KMS-11 (cell line): ENCODE data around the gene NCOR2.
A peak's percentile ranks its signal among the peaks of the same experiment; 100 is the strongest.

ENCODE experiments used
- H2AFZ ChIP-seq: fragments of 200-600 bp; sonication (generic); 2 replicates; pipeline ENCODE4 v1.6.1; 2016; ENCODE audit warnings: antibody characterized with exemption, mixed run types, low read depth
- H3K27ac ChIP-seq: fragments of 200-600 bp; sonication (generic); 2 replicates; pipeline ENCODE4 v1.6.1; 2016; ENCODE audit warnings: mild to moderate bottlenecking, mixed run types
- H3K27me3 ChIP-seq: fragments of 200-600 bp; sonication (generic); 2 replicates; pipeline ENCODE4 v1.6.1; 2017; ENCODE audit warnings: mild to moderate bottlenecking, low read depth, mixed run types, moderate library complexity; ENCODE audit not compliant: insufficient read depth
- H3K36me3 ChIP-seq: fragments of 200-600 bp; sonication (generic); 2 replicates; pipeline ENCODE4 v1.6.1; 2017; ENCODE audit warnings: mild to moderate bottlenecking, mixed run types; ENCODE audit not compliant: insufficient read depth
- H3K4me1 ChIP-seq: fragments of 200-600 bp; sonication (generic); 2 replicates; pipeline ENCODE4 v1.6.1; 2016; ENCODE audit warnings: mild to moderate bottlenecking, low read depth, mixed run types; ENCODE audit not compliant: poor library complexity, severe bottlenecking
- H3K4me2 ChIP-seq: fragments of 200-600 bp; sonication (generic); 2 replicates; pipeline ENCODE4 v1.7.0; 2016; ENCODE audit warnings: mild to moderate bottlenecking, mixed run types
- H3K4me3 ChIP-seq: fragments of 200-600 bp; sonication (generic); IDR thresholded peaks from 2 replicates; pipeline ENCODE4 v1.6.1; 2017; ENCODE audit warnings: low read depth, low read length, mixed read lengths; ENCODE audit not compliant: insufficient read depth
- H3K79me2 ChIP-seq: fragments of 200-600 bp; sonication (generic); 2 replicates; pipeline ENCODE4 v1.6.1; 2016; ENCODE audit warnings: low read depth, mixed run types; ENCODE audit not compliant: insufficient read depth
- H3K9ac ChIP-seq: fragments of 200-600 bp; sonication (generic); 2 replicates; pipeline ENCODE4 v1.6.1; 2016; ENCODE audit warnings: mild to moderate bottlenecking, mixed run types
- H4K20me1 ChIP-seq: fragments of 200-600 bp; sonication (generic); 2 replicates; pipeline ENCODE4 v1.6.1; 2016; ENCODE audit warnings: mild to moderate bottlenecking, mixed run types; ENCODE audit not compliant: insufficient read depth
- CTCF ChIP-seq: fragments of 200-600 bp; sonication (generic); conservative IDR thresholded peaks from 2 replicates; pipeline ENCODE4 v1.6.1; 2017; ENCODE audit warnings: low read depth, mild to moderate bottlenecking, antibody characterized with exemption, low read length, moderate library complexity, mixed read lengths

The NCOR2 gene

GRCh38 chr12:124612410-124612680 lies 44.9 kb upstream of the NCOR2 start:
- no peak overlapping the region for H3K9ac ChIP-seq

DNA sequence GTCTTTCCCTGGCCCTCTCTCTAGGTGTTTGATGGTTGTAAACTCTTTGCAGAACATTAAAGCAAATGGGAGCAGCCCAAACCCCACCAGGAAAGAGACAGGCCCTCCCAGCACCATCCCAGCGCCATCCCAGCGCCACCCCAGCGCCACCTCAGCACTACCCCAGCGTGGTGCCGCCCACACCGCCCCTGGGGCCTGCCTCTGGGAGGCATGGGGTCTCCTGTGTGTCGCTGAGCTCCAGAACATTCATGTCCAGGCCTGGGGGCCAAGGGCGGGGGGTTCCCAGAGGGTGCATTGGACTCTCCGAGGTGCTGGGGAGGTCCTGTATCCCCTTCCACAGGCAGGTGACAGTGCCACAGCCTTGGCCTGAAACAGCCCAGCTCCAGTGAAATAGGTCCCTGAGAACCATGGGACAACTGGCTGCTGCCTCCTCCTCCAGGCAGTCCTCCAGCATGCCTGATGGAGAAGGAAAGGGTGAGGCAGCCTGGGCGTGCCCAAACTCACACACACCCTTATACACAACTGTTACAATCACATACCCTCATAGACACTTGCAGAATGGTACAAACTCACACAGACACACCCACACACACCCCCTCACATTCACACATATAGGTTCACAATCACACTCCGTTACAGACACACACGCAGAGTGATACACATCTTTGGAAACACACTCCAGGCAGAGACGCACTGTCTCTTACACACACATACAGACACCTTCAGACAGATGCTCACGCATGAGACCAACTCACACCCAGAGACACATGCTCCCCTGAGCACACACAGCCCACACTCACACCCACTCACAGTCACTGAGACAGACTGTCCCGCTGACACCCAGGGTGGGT lies 44.4 kb upstream of the NCOR2 start:
- H3K9ac ChIP-seq = no peak overlapping the region
- no peaks in the 10 kb centered on the region for H3K36me3 ChIP-seq
- no peak for TF ChIP-seq CTCF
- H3K4me1 ChIP-seq = peaks cover 30% of the 10 kb centered on the region
- H3K4me2 ChIP-seq = no peak overlapping the region
- no peaks in the 10 kb centered on the region for H3K27me3 ChIP-seq
- no peak overlapping the region for H3K27ac ChIP-seq
- no peaks in the 10 kb centered on the region for H4K20me1 ChIP-seq
- no peaks in the 10 kb centered on the region for H3K79me2 ChIP-seq
- H3K4me3 ChIP-seq = no peak overlapping the region
- H2AFZ ChIP-seq = no peak overlapping the region

More at GRCh38 chr12:124612410-124612680, 44.9 kb upstream of the NCOR2 start:
- H3K36me3 ChIP-seq = no peaks in the 10 kb centered on the region
- H3K79me2 ChIP-seq = no peaks in the 10 kb centered on the region
- no peak overlapping the region for H3K4me3 ChIP-seq
- H3K4me1 ChIP-seq = peaks cover 26% of the 10 kb centered on the region
- no peak overlapping the region for H3K4me2 ChIP-seq
- H3K27me3 ChIP-seq = no peaks in the 10 kb centered on the region
- H2AFZ ChIP-seq = no peak overlapping the region
- no peaks in the 10 kb centered on the region for H4K20me1 ChIP-seq
- TF ChIP-seq CTCF = no peak
- H3K27ac ChIP-seq = no peak overlapping the region

DNA sequence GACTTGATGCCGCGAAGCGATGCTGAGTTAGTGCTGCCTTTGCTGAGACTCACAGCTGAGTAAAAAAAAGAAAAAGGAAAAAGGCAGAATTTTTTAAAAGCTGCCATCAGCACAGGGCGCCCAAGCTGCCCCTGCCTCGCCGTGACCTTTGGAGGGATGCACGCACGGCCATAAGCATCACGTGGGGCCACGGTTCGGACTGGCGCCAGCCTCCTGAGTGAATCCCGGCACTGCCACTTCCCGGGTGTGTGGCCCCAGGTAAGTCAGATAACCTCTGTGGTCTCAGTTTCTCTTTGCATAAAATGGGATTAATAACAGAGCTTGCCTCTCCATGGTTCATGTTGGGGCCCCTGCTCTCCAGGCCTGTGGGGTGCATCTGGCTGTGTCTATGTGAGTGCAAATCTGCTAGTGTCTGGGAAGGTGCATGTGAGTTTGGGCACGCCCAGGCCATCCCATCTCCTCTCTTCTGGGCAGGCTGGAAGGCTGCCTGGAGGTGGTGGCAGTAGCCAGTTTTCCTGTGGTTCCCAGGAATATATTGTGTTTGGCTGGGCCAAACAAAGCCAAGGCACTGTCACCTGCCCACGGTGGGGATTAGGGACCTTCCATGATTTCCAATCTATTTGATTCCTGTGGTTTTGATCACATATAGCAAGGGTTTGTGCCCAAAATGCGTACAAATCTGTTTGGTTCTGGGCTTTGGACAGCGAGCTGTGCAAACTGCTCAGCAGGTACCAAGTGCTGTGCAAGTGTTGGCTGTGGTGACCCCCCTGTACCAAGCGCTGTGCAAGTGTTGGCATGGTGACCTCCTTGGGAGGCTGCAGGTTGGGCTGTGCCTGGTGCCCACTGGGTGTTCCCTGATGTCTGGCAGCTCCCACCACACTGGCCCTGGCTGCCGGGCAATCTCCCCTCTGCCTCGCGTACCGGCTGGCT lies 43.5 kb upstream of the NCOR2 start:
- Histone ChIP-seq H3K9ac (no peak overlapping the region), H3K79me2 (no peaks in the 10 kb centered on the region), H3K4me2 (no peak overlapping the region), H2AFZ (no peak overlapping the region), H4K20me1 (no peaks in the 10 kb centered on the region), H3K36me3 (no peaks in the 10 kb centered on the region), H3K4me3 (no peak overlapping the region), H3K4me1 (peaks cover 30% of the 10 kb centered on the region), H3K27ac (no peak overlapping the region), H3K27me3 (no peaks in the 10 kb centered on the region)
- no peak for TF ChIP-seq CTCF

DNA sequence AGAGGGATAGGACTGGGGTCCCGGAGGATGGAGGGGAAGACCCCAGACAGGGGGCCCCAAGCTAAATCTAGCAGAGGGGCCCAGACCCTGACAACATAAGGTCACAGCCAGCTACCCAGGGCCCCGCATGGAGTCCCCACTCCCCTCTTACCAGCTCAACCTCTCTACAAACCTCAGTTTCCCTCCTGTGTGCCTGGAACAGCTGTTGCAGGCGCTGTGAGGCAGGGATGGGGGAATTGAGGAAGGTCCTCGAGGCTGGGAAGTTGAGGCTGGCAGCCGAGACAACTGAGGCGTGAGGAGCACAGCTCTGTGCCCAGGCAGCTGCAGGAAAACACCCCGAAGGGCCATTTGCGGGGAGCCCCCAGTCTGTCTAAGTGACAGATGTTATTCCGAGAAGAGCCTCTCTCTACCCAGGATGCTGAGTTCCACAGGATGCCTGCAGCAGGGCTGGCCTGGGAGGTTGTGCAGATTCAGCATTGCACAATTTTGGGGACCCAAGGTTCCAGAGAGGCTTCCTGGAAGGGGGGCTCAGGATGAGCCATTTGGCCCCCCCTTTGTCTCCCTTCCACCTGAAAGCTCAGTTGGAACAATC lies 42.7 kb upstream of the NCOR2 start:
- Histone ChIP-seq H2AFZ (no peak overlapping the region), H3K27ac (no peak overlapping the region), H3K4me1 (peaks cover 30% of the 10 kb centered on the region), H3K9ac (no peak overlapping the region), H4K20me1 (no peaks in the 10 kb centered on the region), H3K4me3 (no peak overlapping the region), H3K4me2 (peak overlapping the region; percentile 84; the same call in 1 of the 2 replicates), H3K36me3 (no peaks in the 10 kb centered on the region), H3K27me3 (no peaks in the 10 kb centered on the region), H3K79me2 (no peaks in the 10 kb centered on the region)
- TF ChIP-seq CTCF = no peak
